ENCODE measurements around the gene CDKAL1. TPM values are rescaled to one million over a fixed set of nuclear protein-coding genes. Genes with fewer than 3 reads are reported as not detected.

Gene CDKAL1
- total and polyA plus RNA-seq, 9 of the 15 experiments (the other 6 are each of a cell fraction or from before 2014, with no cell fraction given) = 11.2 to 36.3 (median 20.1) TPM

DNA sequence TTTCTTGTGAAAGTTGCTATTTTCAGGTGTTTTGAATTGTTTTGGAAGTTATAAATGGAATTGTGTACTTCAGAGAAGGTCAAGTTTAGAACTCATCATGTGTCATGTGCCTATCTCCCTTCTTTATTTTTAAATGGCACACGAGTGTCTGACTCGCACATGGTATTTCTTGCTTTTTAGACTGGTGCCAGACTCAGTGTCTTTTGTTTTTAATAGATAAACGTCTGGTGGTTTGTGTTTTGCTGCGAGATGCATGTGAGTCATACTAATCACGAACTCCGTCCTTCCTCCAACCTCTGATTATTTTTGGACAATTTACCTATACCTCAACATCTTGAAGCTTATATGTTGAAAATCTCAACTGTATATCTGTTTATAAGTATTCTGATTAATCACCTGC, 292.1 kb downstream of the CDKAL1 start (continued):
- peak; percentile 28; the same call in 1 of the 2 replicates for TF ChIP-seq FOXM1 (IDR thresholded peaks at IDR 0.05; ENCODE audit: low read depth)
- TF ChIP-seq FOXM1 (CRISPR knock-in tag; IDR thresholded peaks at IDR 0.05; ENCODE audit: low read depth) = no peak
- TF ChIP-seq STAT5A (IDR thresholded peaks at IDR 0.05; ENCODE audit: borderline replicate concordance, low read length) = peak; percentile 40; the same call in 1 of the 2 replicates
- no peak for TF ChIP-seq BRF1 (IDR thresholded peaks at IDR 0.05; ENCODE audit: borderline replicate concordance, extremely low read depth, insufficient read length)
- peak; percentile 47 for TF ChIP-seq FOS (IDR thresholded peaks at IDR 0.05; ENCODE audit: extremely low read depth, insufficient read length)
- peak; percentile 43 for TF ChIP-seq NFIC (IDR thresholded peaks at IDR 0.05)
- TF ChIP-seq RAD51 (IDR thresholded peaks at IDR 0.05; ENCODE audit: borderline replicate concordance, low read depth) = no peak
- TF ChIP-seq MEIS2 (IDR thresholded peaks at IDR 0.05; ENCODE audit: partially characterized antibody) = peak; percentile 2
- TF ChIP-seq SMAD4 (CRISPR knock-in tag; conservative IDR thresholded peaks at IDR 0.05) = peak; percentile 75
- TF ChIP-seq, protein P1, sequence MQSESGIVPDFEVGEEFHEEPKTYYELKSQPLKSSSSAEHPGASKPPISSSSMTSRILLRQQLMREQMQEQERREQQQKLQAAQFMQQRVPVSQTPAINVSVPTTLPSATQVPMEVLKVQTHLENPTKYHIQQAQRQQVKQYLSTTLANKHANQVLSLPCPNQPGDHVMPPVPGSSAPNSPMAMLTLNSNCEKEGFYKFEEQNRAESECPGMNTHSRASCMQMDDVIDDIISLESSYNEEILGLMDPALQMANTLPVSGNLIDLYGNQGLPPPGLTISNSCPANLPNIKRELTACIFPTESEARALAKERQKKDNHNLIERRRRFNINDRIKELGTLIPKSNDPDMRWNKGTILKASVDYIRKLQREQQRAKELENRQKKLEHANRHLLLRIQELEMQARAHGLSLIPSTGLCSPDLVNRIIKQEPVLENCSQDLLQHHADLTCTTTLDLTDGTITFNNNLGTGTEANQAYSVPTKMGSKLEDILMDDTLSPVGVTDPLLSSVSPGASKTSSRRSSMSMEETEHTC (IDR thresholded peaks at IDR 0.05) = peak; percentile 59; the same call in 1 of the 2 replicates
- peak; percentile 77 for TF ChIP-seq CBFA2T2 (conservative IDR thresholded peaks at IDR 0.05)
- TF ChIP-seq JUND (IDR thresholded peaks at IDR 0.05; ENCODE audit: borderline replicate concordance, low read depth, low read length) = peak; percentile 84
- peak; percentile 63; the same call in 1 of the 3 replicates for TF ChIP-seq JUND (tag; IDR thresholded peaks at IDR 0.05; ENCODE audit: borderline replicate concordance, low read depth, low read length)
- TF ChIP-seq, protein P2, sequence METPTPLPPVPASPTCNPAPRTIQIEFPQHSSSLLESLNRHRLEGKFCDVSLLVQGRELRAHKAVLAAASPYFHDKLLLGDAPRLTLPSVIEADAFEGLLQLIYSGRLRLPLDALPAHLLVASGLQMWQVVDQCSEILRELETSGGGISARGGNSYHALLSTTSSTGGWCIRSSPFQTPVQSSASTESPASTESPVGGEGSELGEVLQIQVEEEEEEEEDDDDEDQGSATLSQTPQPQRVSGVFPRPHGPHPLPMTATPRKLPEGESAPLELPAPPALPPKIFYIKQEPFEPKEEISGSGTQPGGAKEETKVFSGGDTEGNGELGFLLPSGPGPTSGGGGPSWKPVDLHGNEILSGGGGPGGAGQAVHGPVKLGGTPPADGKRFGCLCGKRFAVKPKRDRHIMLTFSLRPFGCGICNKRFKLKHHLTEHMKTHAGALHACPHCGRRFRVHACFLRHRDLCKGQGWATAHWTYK (CRISPR knock-in tag; IDR thresholded peaks at IDR 0.05) = no peak
- TF ChIP-seq, protein P3, sequence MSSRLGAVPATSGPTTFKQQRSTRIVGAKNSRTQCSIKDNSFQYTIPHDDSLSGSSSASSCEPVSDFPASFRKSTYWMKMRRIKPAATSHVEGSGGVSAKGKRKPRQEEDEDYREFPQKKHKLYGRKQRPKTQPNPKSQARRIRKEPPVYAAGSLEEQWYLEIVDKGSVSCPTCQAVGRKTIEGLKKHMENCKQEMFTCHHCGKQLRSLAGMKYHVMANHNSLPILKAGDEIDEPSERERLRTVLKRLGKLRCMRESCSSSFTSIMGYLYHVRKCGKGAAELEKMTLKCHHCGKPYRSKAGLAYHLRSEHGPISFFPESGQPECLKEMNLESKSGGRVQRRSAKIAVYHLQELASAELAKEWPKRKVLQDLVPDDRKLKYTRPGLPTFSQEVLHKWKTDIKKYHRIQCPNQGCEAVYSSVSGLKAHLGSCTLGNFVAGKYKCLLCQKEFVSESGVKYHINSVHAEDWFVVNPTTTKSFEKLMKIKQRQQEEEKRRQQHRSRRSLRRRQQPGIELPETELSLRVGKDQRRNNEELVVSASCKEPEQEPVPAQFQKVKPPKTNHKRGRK (tag; IDR thresholded peaks at IDR 0.05) = no peak
- TF ChIP-seq CBX8 (IDR thresholded peaks at IDR 0.05; ENCODE audit: borderline replicate concordance, extremely low read depth, low read depth, low read length, poor library complexity, severe bottlenecking) = no peak
- no peak for TF ChIP-seq LARP7 (IDR thresholded peaks at IDR 0.05)
- peak; percentile 43 for TF ChIP-seq TAF9B (IDR thresholded peaks at IDR 0.05; ENCODE audit: partially characterized antibody)
- peak; percentile 76 for TF ChIP-seq TEAD4 (IDR thresholded peaks at IDR 0.05; ENCODE audit: low read length)
- TF ChIP-seq TEAD4 (CRISPR knock-in tag; IDR thresholded peaks at IDR 0.05; ENCODE audit: borderline replicate concordance) = no peak
- no peak for TF ChIP-seq ARNT (IDR thresholded peaks at IDR 0.05)
- TF ChIP-seq, protein P4, sequence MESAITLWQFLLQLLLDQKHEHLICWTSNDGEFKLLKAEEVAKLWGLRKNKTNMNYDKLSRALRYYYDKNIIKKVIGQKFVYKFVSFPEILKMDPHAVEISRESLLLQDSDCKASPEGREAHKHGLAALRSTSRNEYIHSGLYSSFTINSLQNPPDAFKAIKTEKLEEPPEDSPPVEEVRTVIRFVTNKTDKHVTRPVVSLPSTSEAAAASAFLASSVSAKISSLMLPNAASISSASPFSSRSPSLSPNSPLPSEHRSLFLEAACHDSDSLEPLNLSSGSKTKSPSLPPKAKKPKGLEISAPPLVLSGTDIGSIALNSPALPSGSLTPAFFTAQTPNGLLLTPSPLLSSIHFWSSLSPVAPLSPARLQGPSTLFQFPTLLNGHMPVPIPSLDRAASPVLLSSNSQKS (CRISPR knock-in tag; IDR thresholded peaks at IDR 0.05) = no peak
- TF ChIP-seq, protein P5, sequence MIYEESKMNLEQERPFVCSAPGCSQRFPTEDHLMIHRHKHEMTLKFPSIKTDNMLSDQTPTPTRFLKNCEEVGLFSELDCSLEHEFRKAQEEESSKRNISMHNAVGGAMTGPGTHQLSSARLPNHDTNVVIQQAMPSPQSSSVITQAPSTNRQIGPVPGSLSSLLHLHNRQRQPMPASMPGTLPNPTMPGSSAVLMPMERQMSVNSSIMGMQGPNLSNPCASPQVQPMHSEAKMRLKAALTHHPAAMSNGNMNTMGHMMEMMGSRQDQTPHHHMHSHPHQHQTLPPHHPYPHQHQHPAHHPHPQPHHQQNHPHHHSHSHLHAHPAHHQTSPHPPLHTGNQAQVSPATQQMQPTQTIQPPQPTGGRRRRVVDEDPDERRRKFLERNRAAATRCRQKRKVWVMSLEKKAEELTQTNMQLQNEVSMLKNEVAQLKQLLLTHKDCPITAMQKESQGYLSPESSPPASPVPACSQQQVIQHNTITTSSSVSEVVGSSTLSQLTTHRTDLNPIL (CRISPR knock-in tag; IDR thresholded peaks at IDR 0.05) = no peak
- TF ChIP-seq SMAD2 (IDR thresholded peaks at IDR 0.05; ENCODE audit: low read depth, low read length) = no peak

Data from K562 (cell line).